ENCODE results near the gene CCL7.
"Not testable (repeated sequence)": the region's sequence is repeated elsewhere in the genome, so short reads cannot be mapped to it uniquely, and the experiment has no call there.

The CCL7 gene

DNA sequence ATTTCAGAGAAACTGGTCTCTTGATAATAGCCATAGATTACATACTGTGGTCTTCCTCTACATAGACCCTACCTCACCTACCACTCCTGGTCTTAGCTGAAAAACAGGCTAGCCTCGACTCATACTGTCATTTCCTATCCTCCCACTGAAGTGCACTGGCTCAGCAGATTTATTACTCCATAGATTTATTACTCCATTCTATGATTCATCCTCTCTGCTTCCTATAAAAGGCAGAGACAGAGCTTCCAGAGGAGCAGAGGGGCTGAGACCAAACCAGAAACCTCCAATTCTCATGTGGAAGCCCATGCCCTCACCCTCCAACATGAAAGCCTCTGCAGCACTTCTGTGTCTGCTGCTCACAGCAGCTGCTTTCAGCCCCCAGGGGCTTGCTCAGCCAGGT is at the start of gene CCL7:
Gene CCL7 (plus strand): TSS at position 253 of the 400 bp plus-strand sequence. CDS start 70 bp downstream, at position 323.
- DNase-seq, result no peak

DNA sequence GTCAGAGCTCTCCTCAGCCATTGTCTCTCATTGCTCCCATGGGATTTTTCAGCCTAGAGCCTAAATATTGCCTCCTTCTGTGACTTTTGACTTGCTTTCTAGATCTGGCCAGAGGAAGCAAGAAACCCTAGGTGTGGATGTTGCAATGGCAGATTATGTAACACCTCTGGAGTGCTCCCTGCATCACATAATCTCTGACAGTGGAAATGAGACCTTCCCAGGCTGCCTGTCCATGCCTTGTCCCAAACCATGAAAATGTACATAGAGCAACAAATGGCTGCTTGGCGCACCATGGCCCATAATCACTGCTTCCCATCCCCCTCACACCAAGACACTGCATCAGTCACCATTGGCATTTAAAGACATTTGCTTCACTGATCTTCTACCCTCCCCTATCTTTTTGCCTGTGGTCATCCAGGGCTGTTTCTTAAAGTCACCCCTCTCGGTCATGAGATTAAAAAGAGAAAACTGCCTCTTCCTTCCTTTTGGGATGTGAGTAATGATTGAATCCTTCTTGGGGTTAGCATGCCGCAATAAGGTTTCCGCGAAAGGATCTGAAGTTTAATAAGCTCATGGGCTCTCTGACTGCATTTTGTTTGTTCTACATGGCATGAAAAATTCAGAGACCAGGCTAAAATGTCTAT is 49.1 kb upstream of the CCL7 start:
- no peak for DNase-seq

GRCh38 chr17:34221411-34221810 is 48.6 kb upstream of the CCL7 start:
- no peak for DNase-seq

GRCh38 chr17:34222722-34223497 is 47.1 kb upstream of the CCL7 start:
- DNase-seq, result no peak

- no peak for DNase-seq
These were observed 45.0 kb upstream of the CCL7 start for GRCh38 chr17:34225046-34225445.

DNA sequence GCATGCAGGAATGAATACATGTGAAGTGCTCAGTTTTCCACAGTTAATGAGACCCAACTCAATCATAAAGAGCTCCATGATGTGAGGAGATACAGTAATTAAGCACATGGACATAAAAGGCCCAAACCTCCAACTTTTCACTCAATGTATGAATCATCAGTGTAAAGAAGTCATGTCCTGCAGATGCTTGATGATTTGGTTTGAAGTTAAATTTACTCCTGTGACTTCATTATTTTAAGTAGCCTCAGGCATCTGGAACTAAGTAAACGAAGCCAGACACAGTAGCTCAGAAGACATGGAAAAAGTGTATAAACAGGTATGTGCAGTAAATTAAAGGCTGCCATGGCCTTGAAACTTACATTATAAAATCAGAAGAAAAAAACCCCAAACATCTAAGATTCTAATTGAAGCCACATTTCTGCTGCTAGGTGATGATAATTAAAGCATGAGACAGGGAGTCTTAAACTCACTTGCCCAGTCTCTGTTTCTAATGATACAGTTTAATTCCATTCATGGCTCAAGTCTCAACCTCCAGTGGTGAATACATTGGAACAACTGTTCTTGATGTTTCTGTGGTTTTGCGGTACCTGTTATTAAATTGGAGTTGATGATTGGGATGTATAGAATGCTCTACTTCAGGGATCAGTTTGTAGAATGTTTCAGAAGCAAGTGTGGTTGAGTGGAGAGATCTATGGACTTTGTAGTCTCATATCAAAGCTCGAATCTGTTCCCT is 43.8 kb upstream of the CCL7 start:
- DNase-seq, result no peak

DNA sequence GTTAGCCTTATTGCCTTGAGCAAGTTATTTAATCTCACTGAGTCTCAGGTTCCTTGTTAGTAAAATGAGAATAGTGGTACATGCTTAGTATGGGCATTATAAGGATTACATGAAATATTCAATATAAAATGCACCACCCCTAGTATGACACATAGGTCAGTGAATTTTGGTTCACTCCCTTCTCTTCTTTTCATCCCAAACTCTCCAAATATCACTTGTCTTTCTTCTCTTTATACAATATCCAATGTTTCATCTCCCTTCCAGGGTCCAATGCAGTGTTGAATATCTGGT is 43.3 kb upstream of the CCL7 start:
- DNase-seq, result no peak

- not testable (repeated sequence) for DNase-seq
These were observed 42.7 kb upstream of the CCL7 start for GRCh38 chr17:34227293-34227692.

DNA sequence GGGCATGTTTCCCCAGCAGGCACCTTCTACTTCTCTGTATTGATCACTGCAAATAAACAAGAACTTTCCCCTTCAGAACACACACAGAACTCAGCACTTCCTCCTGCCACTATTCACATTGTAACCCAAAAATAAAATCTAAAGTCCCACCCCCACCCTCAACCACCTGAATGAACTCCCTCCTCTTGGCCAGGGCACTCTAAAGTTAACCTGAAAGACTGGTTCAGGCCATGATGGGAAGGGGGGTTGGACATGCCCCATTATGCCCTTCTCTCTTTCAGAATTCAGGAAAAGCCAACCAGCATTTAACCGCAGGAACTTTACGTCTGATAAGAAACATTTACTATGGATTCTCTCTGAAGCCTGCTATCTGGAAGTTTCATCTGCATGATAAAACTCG is 42.3 kb upstream of the CCL7 start:
- DNase-seq, result no peak

- DNase-seq, result no peak
These were observed 41.2 kb upstream of the CCL7 start for GRCh38 chr17:34228781-34229180.

DNA sequence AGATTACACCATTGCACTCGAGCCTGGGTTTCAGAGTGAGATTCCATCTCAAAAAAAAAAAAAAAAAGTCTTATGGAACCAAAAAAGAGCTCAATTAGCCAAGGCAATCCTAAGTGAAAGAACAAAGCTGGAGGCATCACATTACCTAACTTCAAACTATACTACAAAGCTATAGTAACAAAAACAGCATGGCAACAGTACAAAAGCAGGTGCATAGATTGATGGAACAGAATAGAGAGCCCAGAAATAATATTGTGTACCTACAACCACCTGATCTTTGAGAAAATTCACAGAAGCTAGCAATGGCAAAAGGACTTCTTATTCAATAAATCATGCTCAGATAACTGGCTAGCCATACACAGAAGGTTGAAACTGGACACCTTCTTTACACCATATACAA is 39.7 kb upstream of the CCL7 start:
- no peak for DNase-seq

DNA sequence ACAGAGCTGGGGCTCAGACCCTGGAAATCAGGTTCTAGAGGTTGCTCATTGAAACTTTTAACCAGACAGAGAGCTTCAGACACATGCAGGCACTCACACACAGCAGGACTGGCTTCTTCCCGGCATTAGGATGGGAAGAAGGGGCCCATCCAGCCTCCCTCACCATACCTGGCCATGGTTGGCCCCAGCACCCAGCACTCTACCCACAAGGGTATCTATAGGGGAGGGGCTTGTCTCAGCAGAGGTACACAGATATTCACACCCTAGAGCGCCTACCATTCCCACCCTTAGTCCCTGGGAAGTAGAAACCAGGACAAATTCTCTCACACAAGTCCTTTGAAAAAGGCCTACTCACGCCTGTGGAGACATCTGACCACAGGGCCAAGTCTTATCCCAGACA is 35.4 kb upstream of the CCL7 start:
- DNase-seq, result no peak

DNA sequence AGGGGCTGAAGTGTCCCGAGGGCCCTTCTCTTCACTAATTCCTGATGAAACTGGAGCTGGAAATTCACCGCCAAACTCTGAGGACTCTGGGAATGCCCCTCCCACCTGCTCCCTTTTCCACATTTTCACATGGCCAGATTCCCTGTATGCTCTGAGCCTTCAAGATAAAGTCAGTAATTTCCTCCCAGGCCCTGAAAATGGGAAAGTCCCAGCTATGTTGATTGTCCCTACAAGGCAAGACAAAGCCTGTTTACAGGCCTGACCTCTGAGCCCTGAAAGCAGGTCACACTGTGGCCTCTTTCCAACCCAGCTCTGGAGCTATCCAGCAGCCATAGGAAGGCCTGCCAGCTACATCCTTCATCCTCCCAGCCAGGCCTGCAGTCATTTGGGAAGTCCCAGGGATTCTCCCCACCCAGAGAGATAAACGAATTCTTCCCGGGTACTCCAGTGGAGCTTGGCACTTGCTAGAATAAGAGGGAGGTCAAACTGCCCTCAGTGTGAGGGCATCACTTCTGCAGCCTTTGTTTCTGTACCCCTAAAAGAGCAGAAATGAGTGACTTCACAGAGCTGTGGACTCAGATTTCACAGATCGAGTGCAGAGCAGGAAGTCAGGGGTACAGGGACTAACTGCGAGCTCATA is 34.5 kb upstream of the CCL7 start:
- DNase-seq, result no peak

DNA sequence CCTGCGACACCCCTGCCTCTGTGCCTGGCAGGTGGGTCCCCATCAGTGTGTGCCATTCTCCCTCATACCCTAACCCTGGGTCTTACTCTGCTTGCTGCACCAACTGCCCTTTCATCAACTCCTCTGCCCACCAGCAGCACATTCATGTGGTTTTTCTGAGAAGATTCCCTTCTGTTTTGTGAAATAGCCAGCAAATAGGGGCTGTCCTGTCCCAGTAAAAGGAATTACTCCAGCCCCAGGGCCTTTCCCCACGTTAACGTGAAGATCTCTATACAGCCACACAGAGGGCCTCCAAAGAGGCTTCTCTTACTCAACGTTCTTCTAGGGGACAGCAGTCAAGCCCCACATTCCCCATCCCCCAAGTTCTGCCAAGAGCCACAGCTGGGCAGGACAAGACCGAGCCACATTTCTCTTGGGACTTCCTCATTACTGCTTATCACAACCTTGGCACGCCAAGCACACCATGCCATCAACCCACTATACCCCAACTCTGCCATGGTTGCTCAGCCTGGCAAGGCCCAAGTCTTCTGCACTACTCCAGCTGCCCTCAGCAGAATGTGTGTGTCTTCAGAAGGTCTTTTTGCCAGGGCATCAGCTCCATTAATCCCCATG is 33.6 kb upstream of the CCL7 start:
- no peak for DNase-seq

- DNase-seq, result no peak
These were observed 32.6 kb upstream of the CCL7 start for GRCh38 chr17:34237458-34237857.

- DNase-seq, result no peak
These were observed 29.0 kb upstream of the CCL7 start for GRCh38 chr17:34241062-34241461.

DNA sequence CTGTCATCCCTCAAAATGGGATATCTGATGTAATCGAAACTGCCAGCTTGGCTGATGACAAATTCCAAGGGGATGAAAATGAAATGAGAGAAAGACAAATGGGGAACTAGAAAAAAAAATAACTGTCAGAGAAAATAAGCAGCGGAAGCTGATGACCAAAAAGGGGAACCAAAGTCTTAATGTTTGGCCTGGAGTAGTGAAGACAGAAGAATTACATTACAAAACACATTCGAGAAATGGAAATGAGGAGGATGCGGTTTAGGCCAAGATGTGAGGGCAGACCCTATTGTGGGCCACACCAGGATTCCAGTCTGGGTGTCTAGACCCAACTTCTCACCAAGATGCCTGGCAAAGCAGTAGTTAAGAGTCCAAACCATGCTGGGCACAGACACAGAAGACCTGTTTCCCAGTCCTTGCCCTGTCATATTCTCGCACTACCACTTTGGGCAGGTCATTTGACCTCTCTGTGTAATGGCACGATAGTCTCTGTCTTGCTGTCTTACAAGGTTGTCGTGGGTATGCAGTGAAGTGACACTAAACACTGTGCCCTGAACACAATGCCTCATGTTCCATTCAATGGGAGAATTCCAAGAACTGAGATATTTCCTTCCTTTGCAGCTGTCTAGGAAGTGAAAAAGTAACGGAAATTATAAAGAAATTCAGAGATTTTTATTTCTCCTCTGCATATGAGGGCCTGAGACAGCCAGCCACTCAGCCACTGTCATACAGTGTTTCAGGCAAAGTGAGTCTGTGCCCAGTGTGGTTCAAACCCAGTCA is 27.2 kb upstream of the CCL7 start:
- DNase-seq, result no peak

GRCh38 chr17:34243364-34244320 is 26.4 kb upstream of the CCL7 start:
- DNase-seq, result no peak

GRCh38 chr17:34245351-34245905 is 24.6 kb upstream of the CCL7 start:
- no peak for DNase-seq

DNA sequence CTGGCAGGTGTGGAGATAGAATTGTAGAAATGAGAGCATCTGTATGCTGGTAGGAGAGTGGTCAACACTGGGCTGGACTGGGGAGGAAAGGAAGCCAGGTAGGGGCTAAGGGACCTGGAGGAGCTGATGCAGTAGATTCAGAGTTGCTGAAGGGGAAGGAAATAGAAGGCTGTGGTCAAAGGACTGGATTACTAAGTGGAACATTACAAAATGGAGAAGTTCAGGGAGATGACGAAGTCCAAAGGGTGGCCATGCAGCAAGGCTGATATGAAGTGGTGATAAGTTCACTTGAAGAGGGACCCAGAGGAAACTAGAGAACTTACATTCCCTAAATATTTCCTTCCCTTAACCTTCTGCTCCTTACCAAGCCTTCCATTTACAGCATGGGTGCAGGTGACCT is 23.6 kb upstream of the CCL7 start:
- no peak for DNase-seq

- DNase-seq, result no peak
These were observed 23.1 kb upstream of the CCL7 start for GRCh38 chr17:34246881-34247280.
